D721Med (cell line): Measurements from ENCODE around the gene PTPN1.

Experiments used
- DNase-seq: peaks from one replicate; pipeline ENCODE4 v3.0.0; 2011; ENCODE audit warnings: low spot score; ENCODE audit not compliant: insufficient read length
- FAIRE-seq: peaks from 2 replicates; lab custom pipeline; 2011; peaks lifted over from hg19 to GRCh38; lab: Jason Lieb, UNC
- TF ChIP-seq, protein P1 (sequence below): IDR thresholded peaks from 2 replicates; pipeline ENCODE4 v1.5.1; 2012; ENCODE audit warnings: mild to moderate bottlenecking, control low read depth; ENCODE audit not compliant: insufficient read depth; ENCODE audit errors: missing control alignments

Gene PTPN1

DNA sequence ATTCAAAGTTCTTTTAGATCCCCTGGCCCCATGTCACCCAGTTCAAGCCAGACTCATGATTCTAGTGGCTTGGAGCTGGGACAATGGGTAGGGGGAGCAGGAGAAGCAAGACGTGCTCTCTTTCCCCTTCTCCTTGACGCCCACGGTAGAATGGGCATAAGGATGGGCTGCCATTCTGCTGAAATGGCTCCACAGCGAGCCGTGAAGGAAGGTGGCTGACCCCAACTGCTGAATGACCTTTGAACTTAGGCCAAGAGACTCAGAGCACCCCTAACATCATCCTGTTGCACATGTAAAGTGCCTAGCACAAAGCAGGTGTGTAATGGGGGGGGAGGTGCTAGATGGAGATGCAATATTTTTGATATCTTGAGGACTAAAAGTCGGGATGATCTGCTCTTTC is 15.8 kb upstream of the PTPN1 start:
- no peak for FAIRE-seq
- TF ChIP-seq, protein P1, sequence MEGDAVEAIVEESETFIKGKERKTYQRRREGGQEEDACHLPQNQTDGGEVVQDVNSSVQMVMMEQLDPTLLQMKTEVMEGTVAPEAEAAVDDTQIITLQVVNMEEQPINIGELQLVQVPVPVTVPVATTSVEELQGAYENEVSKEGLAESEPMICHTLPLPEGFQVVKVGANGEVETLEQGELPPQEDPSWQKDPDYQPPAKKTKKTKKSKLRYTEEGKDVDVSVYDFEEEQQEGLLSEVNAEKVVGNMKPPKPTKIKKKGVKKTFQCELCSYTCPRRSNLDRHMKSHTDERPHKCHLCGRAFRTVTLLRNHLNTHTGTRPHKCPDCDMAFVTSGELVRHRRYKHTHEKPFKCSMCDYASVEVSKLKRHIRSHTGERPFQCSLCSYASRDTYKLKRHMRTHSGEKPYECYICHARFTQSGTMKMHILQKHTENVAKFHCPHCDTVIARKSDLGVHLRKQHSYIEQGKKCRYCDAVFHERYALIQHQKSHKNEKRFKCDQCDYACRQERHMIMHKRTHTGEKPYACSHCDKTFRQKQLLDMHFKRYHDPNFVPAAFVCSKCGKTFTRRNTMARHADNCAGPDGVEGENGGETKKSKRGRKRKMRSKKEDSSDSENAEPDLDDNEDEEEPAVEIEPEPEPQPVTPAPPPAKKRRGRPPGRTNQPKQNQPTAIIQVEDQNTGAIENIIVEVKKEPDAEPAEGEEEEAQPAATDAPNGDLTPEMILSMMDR = no peak

DNA sequence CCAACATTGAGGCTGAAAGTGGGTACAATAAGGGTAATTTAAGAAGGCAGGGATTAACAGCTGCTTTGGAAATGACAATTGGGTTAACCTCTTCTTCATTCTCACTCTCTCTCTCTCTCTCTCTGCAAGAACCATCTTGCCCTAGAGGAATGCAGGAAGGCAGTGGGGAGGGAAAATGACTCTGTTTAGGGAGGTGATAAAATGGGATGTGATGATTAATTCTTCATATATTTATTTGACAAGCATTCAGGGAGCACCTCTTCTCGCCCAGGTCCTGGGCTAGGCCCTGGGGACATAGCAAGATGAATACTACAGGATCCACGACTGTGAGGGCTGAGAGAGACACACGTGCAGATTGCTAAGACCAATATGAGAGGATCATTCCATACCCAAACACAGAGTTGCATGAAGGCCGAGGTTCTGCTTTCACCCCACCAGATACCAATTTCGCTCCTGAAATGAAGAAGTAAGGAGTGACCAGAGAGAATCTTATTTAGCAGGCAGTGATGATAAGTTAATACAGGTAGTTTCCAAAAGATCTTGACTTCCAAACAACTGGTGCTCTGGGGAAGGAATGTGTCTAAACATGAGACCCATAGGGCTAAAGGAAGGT is 13.3 kb upstream of the PTPN1 start:
- FAIRE-seq = no peak
- no peak for DNase-seq
- TF ChIP-seq, protein P1 = no peak

More for the DNA sequence above, 15.8 kb upstream of the PTPN1 start:
- DNase-seq = no peak

DNA sequence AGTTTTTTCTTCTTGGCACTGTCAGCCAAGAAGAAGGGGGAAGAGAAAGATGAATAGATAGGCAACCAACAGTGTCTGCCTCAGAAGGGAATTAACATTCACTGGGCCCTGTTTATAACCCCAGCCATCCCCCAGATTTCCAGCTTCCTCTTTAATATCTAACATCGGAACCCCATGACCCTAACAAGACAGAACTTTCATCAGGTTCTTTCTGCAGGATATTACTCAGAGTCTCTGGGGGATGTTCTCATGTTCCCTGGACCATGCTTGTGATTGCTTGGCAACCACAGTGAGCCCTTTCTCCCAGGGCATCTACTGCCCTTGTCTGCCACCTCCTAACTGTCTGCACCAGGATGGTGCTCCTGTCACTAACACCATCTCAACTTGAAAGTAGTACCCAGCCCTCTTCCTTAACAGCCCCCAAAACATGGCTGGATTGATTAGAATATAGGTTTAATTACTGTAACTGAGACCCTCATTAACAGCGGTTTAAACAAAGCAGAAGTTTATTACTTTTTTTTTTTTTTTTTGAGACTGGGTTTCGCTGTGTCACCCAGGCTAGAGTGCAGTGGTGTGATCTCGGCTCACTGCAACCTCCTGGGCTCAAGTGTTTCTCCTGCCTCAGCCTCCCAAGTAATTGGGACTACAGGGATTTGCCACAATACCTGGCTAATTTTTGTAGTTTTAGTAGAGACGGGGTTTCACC is 12.0 kb upstream of the PTPN1 start:
- no peak for FAIRE-seq
- no peak for DNase-seq
- TF ChIP-seq, protein P1 = no peak

DNA sequence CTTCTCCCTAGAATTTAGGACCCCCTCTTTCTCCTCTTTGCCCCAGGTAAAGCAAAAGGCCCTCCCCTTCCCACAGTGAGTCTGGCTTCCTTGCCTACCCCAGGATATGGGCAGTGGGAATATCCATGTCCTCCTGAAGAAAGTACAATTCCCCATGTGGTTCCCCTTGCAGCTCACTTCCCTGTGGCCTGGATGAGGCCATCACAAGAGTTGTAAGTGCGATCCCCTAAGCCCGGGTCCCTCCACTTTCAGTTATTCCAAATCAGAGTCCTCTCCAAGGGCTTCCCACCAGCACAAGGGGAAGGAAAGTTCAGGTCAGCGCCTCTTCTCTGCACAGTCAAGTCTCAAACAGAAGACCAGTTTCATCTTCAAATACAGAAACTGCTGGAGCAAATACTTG is 10.2 kb upstream of the PTPN1 start:
- DNase-seq (no peak), FAIRE-seq (no peak)
- TF ChIP-seq, protein P1 = no peak

DNA sequence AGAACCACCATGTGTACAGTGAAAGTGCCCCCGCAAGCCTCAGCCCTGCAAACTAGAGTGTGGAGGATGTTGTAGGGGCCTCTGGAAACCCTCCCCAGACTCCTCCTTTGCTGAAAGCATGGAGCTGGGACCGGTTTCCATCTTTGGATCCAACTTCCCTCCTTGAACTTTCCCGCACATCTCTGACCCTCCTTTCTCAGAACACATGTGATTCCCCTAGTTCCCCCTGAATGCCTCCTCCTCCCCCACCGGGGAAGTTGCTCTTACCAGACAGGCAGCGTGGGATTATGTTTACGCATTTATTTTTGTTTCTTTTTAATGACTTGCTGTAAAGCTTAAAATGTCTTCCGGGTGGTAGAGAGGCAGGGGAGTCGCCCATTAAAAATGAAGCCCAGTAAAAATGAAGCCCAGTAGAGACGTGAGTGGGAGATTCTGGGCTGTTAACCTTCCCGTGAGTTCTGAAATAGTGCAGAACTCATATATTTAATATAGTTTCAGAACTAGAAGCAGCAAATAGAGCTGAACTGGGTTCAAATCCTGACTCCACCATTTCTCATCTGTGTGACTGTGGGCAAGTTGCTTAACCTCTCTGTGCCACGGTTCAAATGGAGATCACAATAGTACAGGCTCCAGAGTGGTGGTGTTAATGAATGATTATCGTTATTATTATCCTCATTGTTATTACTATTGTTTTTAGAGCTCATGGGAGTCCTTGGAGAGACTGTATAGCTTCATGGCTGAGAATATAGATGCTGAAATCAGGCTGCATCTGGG is 8.0 kb upstream of the PTPN1 start:
- no peak for DNase-seq
- no peak for FAIRE-seq
- TF ChIP-seq, protein P1 = no peak

DNA sequence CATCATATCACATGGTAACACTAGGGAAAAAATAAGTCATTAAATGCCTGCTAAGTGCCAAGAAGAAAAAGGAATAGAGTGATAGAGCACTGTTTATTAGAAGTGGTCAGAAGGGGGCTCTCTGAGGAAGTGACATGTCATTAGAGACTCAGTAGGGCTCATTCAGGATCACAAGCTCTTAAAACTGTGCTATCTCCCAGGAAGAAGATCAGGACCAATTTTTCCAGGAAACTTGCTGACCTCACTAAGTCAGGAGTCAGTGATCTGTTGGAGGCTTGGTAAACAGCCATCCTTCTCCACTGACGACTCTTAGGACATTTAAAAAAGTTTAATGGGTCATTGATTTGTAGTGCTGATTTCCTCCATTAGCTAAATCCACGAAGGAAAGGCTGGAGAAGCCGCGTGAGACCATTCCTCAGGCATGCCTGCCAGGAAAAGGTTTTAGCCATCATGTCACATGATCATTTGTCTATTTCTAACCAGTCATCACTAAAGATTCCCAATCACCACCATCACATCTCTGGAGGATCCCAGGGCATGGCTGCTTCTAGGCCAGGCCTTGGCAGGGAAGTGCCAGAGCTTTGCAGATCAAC is 5.9 kb upstream of the PTPN1 start:
- FAIRE-seq (no peak), DNase-seq (no peak)
- TF ChIP-seq, protein P1 = peak; percentile 41
